Aortic smooth muscle cell (primary cell): Measurements from ENCODE around the gene MYO1H. TPM values are rescaled to one million over a fixed set of nuclear protein-coding genes. Genes with fewer than 3 reads are reported as not detected.

Experiments
- total RNA-seq: library from RNA; depleted of rRNA; stranded (reverse); fragments of >200 nt; gene quantifications from 2 replicates; pipeline ENCODE4 v1.2.3, GENCODE V29; 2014

MYO1H gene, protein sequence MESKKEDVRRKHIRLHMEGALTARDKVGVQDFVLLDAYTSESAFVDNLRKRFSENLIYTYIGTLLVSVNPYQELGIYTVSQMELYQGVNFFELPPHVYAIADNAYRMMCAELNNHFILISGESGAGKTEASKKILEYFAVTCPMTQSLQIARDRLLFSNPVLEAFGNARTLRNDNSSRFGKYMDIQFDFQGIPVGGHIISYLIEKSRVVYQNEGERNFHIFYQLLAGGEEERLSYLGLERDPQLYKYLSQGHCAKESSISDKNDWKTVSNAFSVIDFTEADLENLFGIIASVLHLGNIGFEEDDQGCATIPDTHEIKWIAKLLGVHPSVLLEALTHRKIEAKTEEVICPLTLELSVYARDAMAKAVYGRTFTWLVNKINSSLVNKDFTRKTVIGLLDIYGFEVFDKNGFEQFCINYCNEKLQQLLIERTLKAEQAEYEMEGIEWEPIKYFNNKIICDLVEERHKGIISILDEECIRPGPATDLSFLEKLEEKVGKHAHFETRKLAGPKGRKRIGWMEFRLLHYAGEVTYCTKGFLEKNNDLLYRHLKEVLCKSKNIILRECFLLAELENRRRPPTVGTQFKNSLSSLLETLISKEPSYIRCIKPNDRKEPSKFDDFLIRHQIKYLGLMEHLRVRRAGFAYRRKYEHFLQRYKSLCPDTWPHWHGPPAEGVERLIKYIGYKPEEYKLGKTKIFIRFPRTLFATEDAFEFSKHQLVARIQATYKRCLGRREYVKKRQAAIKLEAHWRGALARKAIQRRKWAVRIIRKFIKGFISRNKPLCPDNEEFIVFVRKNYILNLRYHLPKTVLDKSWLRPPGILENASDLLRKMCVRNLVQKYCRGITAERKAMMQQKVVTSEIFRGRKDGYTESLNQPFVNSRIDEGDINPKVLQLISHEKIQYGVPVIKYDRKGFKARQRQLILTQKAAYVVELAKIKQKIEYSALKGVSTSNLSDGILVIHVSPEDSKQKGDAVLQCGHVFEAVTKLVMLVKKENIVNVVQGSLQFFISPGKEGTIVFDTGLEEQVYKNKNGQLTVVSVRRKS
- not detected in 2 replicates for total RNA-seq

DNA sequence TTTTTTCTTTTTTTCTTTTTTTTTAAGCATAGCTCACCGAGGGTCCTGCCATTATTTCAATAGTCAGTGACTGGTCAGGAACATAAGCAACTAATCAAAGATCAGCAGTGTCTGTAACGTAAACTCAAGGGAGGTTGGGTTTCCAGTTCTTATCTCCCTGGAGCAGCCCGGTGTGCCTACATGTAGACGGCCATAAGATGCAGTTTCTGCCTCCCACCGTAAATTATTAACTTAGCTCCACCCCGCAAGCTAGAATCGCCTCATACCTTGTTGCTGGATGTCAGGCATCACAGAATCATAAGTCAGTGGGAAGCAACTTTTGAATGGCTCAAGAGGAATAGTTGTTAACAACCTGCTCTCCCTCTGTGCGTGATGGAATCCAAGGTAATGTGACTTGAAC is at the start of gene MYO1H:
Gene MYO1H, plus strand, starts transcription at position 312 of the 400 bp plus-strand sequence. Its CDS starts 61 bp downstream, at position 373.

DNA sequence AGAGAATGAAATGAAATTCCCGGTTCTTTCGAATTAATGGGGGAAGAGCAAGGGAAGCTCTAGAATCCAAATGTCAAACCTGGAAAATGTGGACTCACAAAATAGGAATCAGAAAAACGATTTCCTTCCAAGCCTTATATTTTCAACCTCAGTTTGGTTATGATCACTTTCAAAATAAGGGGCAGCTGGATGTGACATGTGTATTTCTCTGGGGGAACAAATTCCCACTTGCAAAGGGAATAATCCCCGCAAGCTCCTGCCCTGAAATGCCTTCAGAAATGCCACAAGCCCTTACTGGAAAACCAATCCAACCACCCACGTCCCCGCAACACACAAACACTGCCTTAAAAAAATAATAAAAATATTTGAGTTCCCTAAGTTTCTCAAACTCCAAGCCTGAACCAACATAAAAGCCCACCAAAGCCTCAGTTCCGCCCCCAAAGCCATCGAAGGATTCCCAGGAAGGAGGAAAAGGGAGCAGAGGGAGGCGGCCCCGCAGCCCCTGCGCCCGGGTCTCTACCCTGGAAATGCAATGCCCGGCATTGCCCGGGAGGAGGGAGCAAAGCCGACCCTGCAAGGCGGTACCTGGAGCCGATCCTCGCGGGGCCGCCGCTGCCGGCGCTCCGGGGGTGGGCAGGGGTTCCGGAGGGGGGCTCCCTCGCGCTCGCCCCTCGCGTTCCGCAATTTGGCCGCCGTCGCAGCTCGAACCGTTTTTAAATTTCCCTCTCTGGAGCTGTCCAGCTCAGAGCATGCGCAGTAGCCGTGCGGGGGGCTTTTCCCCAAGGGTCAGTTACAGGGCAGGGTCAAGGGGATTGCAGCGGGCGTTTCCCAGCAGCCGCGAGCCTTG is 38.9 kb upstream of the MYO1H start, which contains the start of gene FOXN4:
Gene FOXN4, minus strand, starts transcription at position 751 of the 847 bp plus-strand sequence. CDS start 963 bp downstream, outside the sequence.

DNA sequence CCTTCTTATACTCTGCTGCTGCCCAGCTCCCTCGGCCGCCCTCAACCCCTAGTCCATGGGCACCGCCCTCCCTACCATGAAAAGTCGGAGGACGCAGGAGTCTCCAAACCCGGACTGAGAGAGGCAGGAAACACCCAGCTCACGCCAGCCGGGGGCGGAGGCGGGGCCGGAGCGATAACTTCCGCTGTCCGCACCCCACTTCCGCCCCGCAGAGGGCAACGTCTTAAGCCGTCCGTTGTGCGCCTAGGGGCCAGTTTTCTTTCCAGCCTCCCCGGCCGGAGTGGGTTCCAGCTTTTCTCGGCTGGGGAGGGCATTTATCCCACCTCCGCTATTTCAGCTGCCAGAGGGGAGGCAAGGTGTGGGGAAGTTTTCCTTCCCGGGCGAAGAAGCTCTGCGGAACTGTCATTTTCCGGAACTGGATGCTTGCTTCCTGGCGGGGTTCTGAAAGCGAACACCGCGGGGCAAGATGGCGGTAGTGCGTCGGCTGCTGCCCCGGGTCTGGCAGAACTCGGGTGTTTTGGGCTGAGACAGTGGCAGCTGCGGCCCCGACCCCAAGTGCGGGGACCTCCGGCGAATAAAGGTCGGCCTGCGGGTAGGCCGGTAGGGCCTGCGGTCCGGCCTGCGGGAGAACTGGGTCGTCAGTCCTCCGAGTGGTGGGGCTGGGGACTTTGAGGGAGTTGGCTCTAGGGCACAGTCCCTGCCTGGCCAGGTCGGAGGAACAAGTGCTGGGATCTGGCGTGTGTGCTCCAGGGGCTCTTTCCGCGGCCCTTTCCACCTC is 129.7 kb downstream of the MYO1H start, which contains the start of the genes KCTD10 and UBE3B:
Gene KCTD10, minus strand, starts transcription at position 116 of the 778 bp plus-strand sequence. Its CDS starts 38 bp downstream, at position 78.
Gene UBE3B, plus strand, starts transcription at position 450 of the 778 bp plus-strand sequence. CDS start 5,918 bp downstream, outside the sequence.

Other genes starting within 250 kb of the MYO1H start
- 5.9 and 7.0 TPM in 2 replicates for gene ACACB, start 231.3 kb upstream of the MYO1H start, total RNA-seq
- not detected in 2 replicates for gene FOXN4, start 38.6 kb upstream of the MYO1H start, total RNA-seq
- gene KCTD10, start 129.4 kb downstream of the MYO1H start, total RNA-seq = 101 and 106 TPM in 2 replicates
- gene UBE3B, start 129.7 kb downstream of the MYO1H start, total RNA-seq = 26.8 and 38.9 TPM in 2 replicates
- gene MMAB, start 225.6 kb downstream of the MYO1H start, total RNA-seq = 36.9 and 41.5 TPM in 2 replicates
- gene MVK, start 225.9 kb downstream of the MYO1H start, total RNA-seq = 13.7 and 17.5 TPM in 2 replicates